Hepatocyte (in vitro differentiated cells): ENCODE results near the gene AP3D1. TPM values are rescaled to one million over a fixed set of nuclear protein-coding genes. Genes with fewer than 3 reads are reported as not detected.

Source experiments
- DNase-seq: peaks from one replicate; pipeline ENCODE4 v3.0.0-alpha.2; 2016; ENCODE audit warnings: low spot score
- H2AFZ ChIP-seq: fragments of 200-600 bp; sonication (generic); 2 replicates; pipeline ENCODE4 v1.6.0; 2016; ENCODE audit warnings: antibody characterized with exemption, mild to moderate bottlenecking
- H3K27ac ChIP-seq: fragments of 200-600 bp; sonication (generic); 2 replicates; pipeline ENCODE4 v1.5.1; 2016; ENCODE audit warnings: mild to moderate bottlenecking
- H3K27me3 ChIP-seq: fragments of 200-600 bp; sonication (generic); 2 replicates; pipeline ENCODE4 v1.6.1; 2016
- H3K36me3 ChIP-seq: fragments of 200-600 bp; sonication (generic); replicated peaks from 2 replicates; pipeline ENCODE4 v1.5.1; 2016; ENCODE audit warnings: low read depth; ENCODE audit not compliant: insufficient read depth
- H3K4me1 ChIP-seq: fragments of 200-600 bp; sonication (generic); 2 replicates; pipeline ENCODE4 v1.5.1; 2016; ENCODE audit warnings: mild to moderate bottlenecking, moderate library complexity; ENCODE audit not compliant: insufficient read depth
- H3K4me2 ChIP-seq: fragments of 200-600 bp; sonication (generic); 2 replicates; pipeline ENCODE4 v1.6.0; 2016
- H3K4me3 ChIP-seq: fragments of 200-600 bp; sonication (generic); 2 replicates; pipeline ENCODE4 v1.5.1; 2016; ENCODE audit warnings: mild to moderate bottlenecking
- H3K79me2 ChIP-seq: fragments of 200-600 bp; sonication (generic); 2 replicates; pipeline ENCODE4 v1.6.0; 2017; ENCODE audit warnings: mild to moderate bottlenecking
- H3K9me2 ChIP-seq: fragments of 200-600 bp; sonication (generic); replicated peaks from 2 replicates; pipeline ENCODE4 v1.6.0; 2017; ENCODE audit warnings: mild to moderate bottlenecking; ENCODE audit not compliant: insufficient read depth
- H3K9me3 ChIP-seq: fragments of 200-600 bp; sonication (generic); 2 replicates; pipeline ENCODE4 v1.5.1; 2016; ENCODE audit warnings: low read depth, mild to moderate bottlenecking
- H4K20me1 ChIP-seq: fragments of 200-600 bp; sonication (generic); 2 replicates; pipeline ENCODE4 v1.6.0; 2016; ENCODE audit warnings: mild to moderate bottlenecking; ENCODE audit not compliant: insufficient read depth, poor library complexity, severe bottlenecking
- EZH2 ChIP-seq: fragments of 200-600 bp; sonication (generic); IDR thresholded peaks from 2 replicates; pipeline ENCODE4 v1.6.1; 2016; ENCODE audit warnings: antibody characterized with exemption, mild to moderate bottlenecking, borderline replicate concordance
- EZH2phosphoT487 ChIP-seq: fragments of 200-600 bp; sonication (generic); IDR thresholded peaks from one replicate; pipeline ENCODE4 v1.6.1; 2018; ENCODE audit warnings: antibody characterized with exemption, mild to moderate bottlenecking, low read depth, moderate library complexity; ENCODE audit not compliant: unreplicated experiment, severe bottlenecking
- WGBS: methylation state at CpG from one replicate; pipeline ENCODE4 v1.1.6; 2016; ENCODE audit warnings: low lambda C conversion rate; ENCODE audit errors: missing lambda C conversion rate; 5-methylcytosine and 5-hydroxymethylcytosine counted together
- polyA plus RNA-seq: library from polyadenylated mRNA; unstranded; fragments of >200 nt; fragmentation: Nextera tagmentation; extraction: Ambion mirVana; gene quantifications from 2 replicates; pipeline ENCODE4 v1.2.1, GENCODE V29; 2016
- total RNA-seq: library from RNA; depleted of rRNA; stranded (reverse); fragments of >200 nt; gene quantifications from 2 replicates; pipeline ENCODE4 v1.2.3, GENCODE V29; 2014
- TF ChIP-seq, protein P1 (sequence below): fragments of 200-600 bp; sonication (generic); IDR thresholded peaks from 2 replicates; pipeline ENCODE4 v1.5.1; 2016; ENCODE audit warnings: antibody characterized with exemption, mild to moderate bottlenecking; ENCODE audit not compliant: poor library complexity

The AP3D1 gene
- total and polyA plus RNA-seq, 2 experiments from 2014 or later: 102 to 108 TPM

GRCh38 chr19:2077833-2078619 lies 73.3 kb downstream of the AP3D1 start:
- DNase-seq: no peak
- TF ChIP-seq, protein P1, sequence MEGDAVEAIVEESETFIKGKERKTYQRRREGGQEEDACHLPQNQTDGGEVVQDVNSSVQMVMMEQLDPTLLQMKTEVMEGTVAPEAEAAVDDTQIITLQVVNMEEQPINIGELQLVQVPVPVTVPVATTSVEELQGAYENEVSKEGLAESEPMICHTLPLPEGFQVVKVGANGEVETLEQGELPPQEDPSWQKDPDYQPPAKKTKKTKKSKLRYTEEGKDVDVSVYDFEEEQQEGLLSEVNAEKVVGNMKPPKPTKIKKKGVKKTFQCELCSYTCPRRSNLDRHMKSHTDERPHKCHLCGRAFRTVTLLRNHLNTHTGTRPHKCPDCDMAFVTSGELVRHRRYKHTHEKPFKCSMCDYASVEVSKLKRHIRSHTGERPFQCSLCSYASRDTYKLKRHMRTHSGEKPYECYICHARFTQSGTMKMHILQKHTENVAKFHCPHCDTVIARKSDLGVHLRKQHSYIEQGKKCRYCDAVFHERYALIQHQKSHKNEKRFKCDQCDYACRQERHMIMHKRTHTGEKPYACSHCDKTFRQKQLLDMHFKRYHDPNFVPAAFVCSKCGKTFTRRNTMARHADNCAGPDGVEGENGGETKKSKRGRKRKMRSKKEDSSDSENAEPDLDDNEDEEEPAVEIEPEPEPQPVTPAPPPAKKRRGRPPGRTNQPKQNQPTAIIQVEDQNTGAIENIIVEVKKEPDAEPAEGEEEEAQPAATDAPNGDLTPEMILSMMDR: no peak
- no peak for TF ChIP-seq EZH2phosphoT487
- TF ChIP-seq EZH2: no peak
- no peak overlapping the region for H3K27ac ChIP-seq
- no peak overlapping the region for H3K4me3 ChIP-seq
- no peaks in the 10 kb centered on the region for H3K36me3 ChIP-seq
- no peaks in the 10 kb centered on the region for H3K9me3 ChIP-seq
- H2AFZ ChIP-seq: no peak overlapping the region
- H3K79me2 ChIP-seq: peaks cover 4% of the 10 kb centered on the region
- no peaks in the 10 kb centered on the region for H4K20me1 ChIP-seq
- no peak overlapping the region for H3K4me2 ChIP-seq
- no peaks in the 10 kb centered on the region for H3K27me3 ChIP-seq
- 98% methylated on average over 44 of the region's 44 CpGs for WGBS
- H3K9me2 ChIP-seq: no peaks in the 10 kb centered on the region
- H3K4me1 ChIP-seq: no peaks in the 10 kb centered on the region

GRCh38 chr19:2077398-2077797 lies 74.0 kb downstream of the AP3D1 start:
- Histone ChIP-seq H4K20me1 (no peaks in the 10 kb centered on the region), H3K9me2 (no peaks in the 10 kb centered on the region), H3K27ac (no peak overlapping the region), H3K79me2 (peaks cover 4% of the 10 kb centered on the region), H3K36me3 (no peaks in the 10 kb centered on the region), H3K4me3 (no peak overlapping the region), H2AFZ (no peak overlapping the region), H3K9me3 (no peaks in the 10 kb centered on the region), H3K27me3 (no peaks in the 10 kb centered on the region), H3K4me1 (no peaks in the 10 kb centered on the region), H3K4me2 (no peak overlapping the region)
- DNase-seq: no peak
- 96% methylated on average over 7 of the region's 7 CpGs for WGBS
- TF ChIP-seq EZH2: no peak
- TF ChIP-seq, protein P1: no peak
- TF ChIP-seq EZH2phosphoT487: no peak

- H2AFZ ChIP-seq: no peak overlapping the region
- TF ChIP-seq EZH2: no peak
- TF ChIP-seq, protein P1: no peak
- TF ChIP-seq EZH2phosphoT487: no peak
- H3K27ac ChIP-seq: no peak overlapping the region
- no peak for DNase-seq
- no peak overlapping the region for H3K4me3 ChIP-seq
- no peaks in the 10 kb centered on the region for H3K36me3 ChIP-seq
- H3K9me2 ChIP-seq: no peaks in the 10 kb centered on the region
- no peaks in the 10 kb centered on the region for H3K9me3 ChIP-seq
- WGBS: 98% methylated on average over 31 of the region's 32 CpGs
- H3K79me2 ChIP-seq: no peaks in the 10 kb centered on the region
- H3K4me1 ChIP-seq: no peaks in the 10 kb centered on the region
- H4K20me1 ChIP-seq: no peaks in the 10 kb centered on the region
- no peak overlapping the region for H3K4me2 ChIP-seq
- no peaks in the 10 kb centered on the region for H3K27me3 ChIP-seq
Measured at GRCh38 chr19:2076526-2076944, 74.8 kb downstream of the AP3D1 start.
